A673 (cell line): ENCODE results near the gene TRIM21.
"Not testable (repeated sequence)": the region's sequence is repeated elsewhere in the genome, so short reads cannot be mapped to it uniquely, and the experiment has no call there.

Source experiments
- EZH2 ChIP-seq: fragments of 200-600 bp; sonication (generic); IDR thresholded peaks from 2 replicates; pipeline ENCODE4 v1.6.1; 2017; ENCODE audit warnings: borderline replicate concordance, low read depth, mild to moderate bottlenecking, mixed read lengths, antibody characterized with exemption, low read length; ENCODE audit not compliant: poor library complexity, severe bottlenecking
- TF ChIP-seq, protein P1 (sequence below): fragments of 300-800, 200-600 bp; sonication (generic); conservative IDR thresholded peaks from 2 replicates; pipeline ENCODE4 v1.5.1; 2017; ENCODE audit warnings: low read depth, mild to moderate bottlenecking, antibody characterized with exemption, low read length, moderate library complexity, mixed read lengths

DNA sequence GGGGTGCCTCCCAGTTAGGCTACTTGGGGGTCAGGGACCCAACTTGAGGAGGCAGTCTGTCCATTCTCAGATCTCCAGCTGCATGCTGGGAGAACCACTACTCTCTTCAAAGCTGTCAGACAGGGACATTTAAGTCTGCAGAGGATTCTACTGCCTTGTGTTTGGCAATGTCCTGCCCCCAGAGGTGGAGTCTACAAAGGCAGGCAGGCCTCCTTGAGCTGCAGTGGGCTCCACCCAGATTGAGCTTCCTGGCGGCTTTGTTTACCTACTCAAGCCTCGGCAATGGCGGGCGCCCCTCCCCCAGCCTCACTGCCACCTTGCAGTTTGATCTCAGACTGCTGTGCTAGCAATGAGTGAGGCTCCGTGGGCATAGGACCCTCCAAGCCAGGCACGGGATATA is 12.7 kb upstream of the TRIM21 start:
- TF ChIP-seq, protein P1, sequence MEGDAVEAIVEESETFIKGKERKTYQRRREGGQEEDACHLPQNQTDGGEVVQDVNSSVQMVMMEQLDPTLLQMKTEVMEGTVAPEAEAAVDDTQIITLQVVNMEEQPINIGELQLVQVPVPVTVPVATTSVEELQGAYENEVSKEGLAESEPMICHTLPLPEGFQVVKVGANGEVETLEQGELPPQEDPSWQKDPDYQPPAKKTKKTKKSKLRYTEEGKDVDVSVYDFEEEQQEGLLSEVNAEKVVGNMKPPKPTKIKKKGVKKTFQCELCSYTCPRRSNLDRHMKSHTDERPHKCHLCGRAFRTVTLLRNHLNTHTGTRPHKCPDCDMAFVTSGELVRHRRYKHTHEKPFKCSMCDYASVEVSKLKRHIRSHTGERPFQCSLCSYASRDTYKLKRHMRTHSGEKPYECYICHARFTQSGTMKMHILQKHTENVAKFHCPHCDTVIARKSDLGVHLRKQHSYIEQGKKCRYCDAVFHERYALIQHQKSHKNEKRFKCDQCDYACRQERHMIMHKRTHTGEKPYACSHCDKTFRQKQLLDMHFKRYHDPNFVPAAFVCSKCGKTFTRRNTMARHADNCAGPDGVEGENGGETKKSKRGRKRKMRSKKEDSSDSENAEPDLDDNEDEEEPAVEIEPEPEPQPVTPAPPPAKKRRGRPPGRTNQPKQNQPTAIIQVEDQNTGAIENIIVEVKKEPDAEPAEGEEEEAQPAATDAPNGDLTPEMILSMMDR, result not testable (repeated sequence)
- not testable (repeated sequence) for TF ChIP-seq EZH2
